ENCODE data around the gene GPR17.

GPR17 gene

DNA sequence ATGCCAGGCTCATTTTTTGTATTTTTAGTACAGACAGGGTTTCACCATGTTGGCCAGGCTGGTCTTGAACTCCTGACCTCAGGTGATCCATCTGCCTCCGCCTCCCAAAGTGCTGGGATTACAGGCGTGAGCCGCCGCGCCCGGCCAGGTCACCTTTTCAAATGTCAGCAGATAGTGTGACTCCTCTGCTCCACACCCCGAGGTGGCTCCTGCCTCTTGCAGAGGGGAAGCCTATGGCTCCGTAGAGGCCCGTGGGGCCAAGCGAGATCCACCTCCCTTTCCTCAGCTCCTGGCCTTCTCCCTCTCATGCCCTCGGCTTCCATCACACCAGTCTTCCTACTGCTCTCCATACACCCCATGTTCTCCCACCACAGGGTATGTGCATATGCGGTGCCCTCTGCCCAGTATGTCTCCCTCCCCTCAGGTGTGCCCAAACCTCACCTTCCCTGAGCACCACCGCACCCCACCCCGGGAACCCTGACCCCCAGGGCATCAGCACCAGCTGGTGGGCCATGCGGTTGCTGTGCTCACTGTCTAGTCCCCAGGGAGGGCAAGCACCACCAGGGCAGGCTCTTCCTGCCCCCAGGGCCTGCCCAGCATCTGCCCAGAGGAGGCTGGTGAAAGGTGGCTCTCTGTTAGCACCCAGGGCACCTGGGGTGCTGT lies 10.7 kb downstream of the GPR17 start:
- no peak for DNase-seq
- H3K9me3 ChIP-seq (ENCODE audit: control insufficient read depth, low read length): no peaks in the 10 kb centered on the region
- H3K27ac ChIP-seq (ENCODE audit: insufficient read depth, low read length, poor library complexity, severe bottlenecking): no peak overlapping the region
- H3K4me3 ChIP-seq (ENCODE audit: insufficient read depth, low read depth, low read length, poor library complexity, severe bottlenecking): no peak overlapping the region
- H3K4me1 ChIP-seq (ENCODE audit: control insufficient read depth, insufficient read depth, low read length, poor library complexity, severe bottlenecking): no peaks in the 10 kb centered on the region
- no peaks in the 10 kb centered on the region for H3K27me3 ChIP-seq (replicated peaks; ENCODE audit: control insufficient read depth, insufficient read depth, low read length, poor library complexity, severe bottlenecking)
- no peaks in the 10 kb centered on the region for H3K36me3 ChIP-seq (ENCODE audit: control insufficient read depth, insufficient read depth, low read length)

DNA sequence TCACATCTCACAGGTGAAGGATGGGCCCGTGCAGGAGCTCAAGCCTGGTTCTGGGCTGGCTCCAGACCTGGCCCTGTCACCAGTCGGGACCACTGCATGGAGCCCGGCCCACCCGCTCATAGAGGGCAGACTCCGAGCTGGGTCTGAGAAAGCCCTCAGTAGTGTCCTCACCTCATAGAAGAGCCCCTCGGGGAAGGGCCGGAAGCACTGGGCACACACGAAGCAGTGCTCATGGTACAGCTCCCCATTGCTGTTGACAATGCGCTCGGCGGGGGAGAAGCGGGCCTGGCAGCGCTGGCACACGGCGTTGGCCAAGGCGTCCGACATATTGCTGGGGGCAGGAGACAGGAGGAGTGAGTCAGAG lies 11.3 kb downstream of the GPR17 start:
- Histone ChIP-seq H3K4me3 (ENCODE audit: insufficient read depth, low read depth, low read length, poor library complexity, severe bottlenecking) (no peak overlapping the region), H3K9me3 (ENCODE audit: control insufficient read depth, low read length) (no peaks in the 10 kb centered on the region), H3K4me1 (ENCODE audit: control insufficient read depth, insufficient read depth, low read length, poor library complexity, severe bottlenecking) (no peaks in the 10 kb centered on the region), H3K36me3 (ENCODE audit: control insufficient read depth, insufficient read depth, low read length) (no peaks in the 10 kb centered on the region), H3K27me3 (replicated peaks; ENCODE audit: control insufficient read depth, insufficient read depth, low read length, poor library complexity, severe bottlenecking) (no peaks in the 10 kb centered on the region), H3K27ac (ENCODE audit: insufficient read depth, low read length, poor library complexity, severe bottlenecking) (no peak overlapping the region)
- DNase-seq: no peak

DNA sequence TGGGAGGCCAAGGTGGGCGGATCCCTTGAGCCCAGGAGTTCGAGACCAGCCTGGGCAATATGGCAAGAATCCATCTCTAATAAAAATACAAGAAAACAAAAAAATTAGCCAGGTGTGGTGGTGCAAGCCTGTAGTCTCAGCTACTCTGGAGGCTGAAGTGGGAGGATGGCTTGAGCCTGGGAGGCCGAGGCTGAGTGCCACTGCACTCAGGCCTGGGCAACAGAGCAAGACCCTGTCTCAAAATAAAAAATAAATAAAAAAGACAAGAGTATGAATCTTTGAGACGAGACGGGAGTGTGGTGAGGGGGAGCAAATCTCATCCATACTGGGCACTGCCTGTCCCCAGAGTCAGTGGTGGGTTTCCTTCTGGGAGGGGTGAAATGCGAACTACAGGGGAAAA lies 12.2 kb downstream of the GPR17 start:
- DNase-seq: no peak
- Histone ChIP-seq H3K9me3 (ENCODE audit: control insufficient read depth, low read length) (no peaks in the 10 kb centered on the region), H3K4me3 (ENCODE audit: insufficient read depth, low read depth, low read length, poor library complexity, severe bottlenecking) (no peak overlapping the region), H3K27ac (ENCODE audit: insufficient read depth, low read length, poor library complexity, severe bottlenecking) (no peak overlapping the region), H3K4me1 (ENCODE audit: control insufficient read depth, insufficient read depth, low read length, poor library complexity, severe bottlenecking) (no peaks in the 10 kb centered on the region), H3K36me3 (ENCODE audit: control insufficient read depth, insufficient read depth, low read length) (no peaks in the 10 kb centered on the region), H3K27me3 (replicated peaks; ENCODE audit: control insufficient read depth, insufficient read depth, low read length, poor library complexity, severe bottlenecking) (no peaks in the 10 kb centered on the region)

- Histone ChIP-seq H3K27me3 (replicated peaks; ENCODE audit: control insufficient read depth, insufficient read depth, low read length, poor library complexity, severe bottlenecking) (peaks cover 6% of the 10 kb centered on the region), H3K4me1 (ENCODE audit: control insufficient read depth, insufficient read depth, low read length, poor library complexity, severe bottlenecking) (no peaks in the 10 kb centered on the region), H3K4me3 (ENCODE audit: insufficient read depth, low read depth, low read length, poor library complexity, severe bottlenecking) (no peak overlapping the region), H3K9me3 (ENCODE audit: control insufficient read depth, low read length) (no peaks in the 10 kb centered on the region), H3K27ac (ENCODE audit: insufficient read depth, low read length, poor library complexity, severe bottlenecking) (no peak overlapping the region), H3K36me3 (ENCODE audit: control insufficient read depth, insufficient read depth, low read length) (no peaks in the 10 kb centered on the region)
- no peak for DNase-seq
Observed at GRCh38 chr2:127658641-127659407, 12.9 kb downstream of the GPR17 start.

GRCh38 chr2:127659408-127660290 lies 13.7 kb downstream of the GPR17 start:
- Histone ChIP-seq H3K36me3 (ENCODE audit: control insufficient read depth, insufficient read depth, low read length) (no peaks in the 10 kb centered on the region), H3K9me3 (ENCODE audit: control insufficient read depth, low read length) (no peaks in the 10 kb centered on the region), H3K27me3 (replicated peaks; ENCODE audit: control insufficient read depth, insufficient read depth, low read length, poor library complexity, severe bottlenecking) (peaks cover 14% of the 10 kb centered on the region), H3K4me3 (ENCODE audit: insufficient read depth, low read depth, low read length, poor library complexity, severe bottlenecking) (no peak overlapping the region), H3K27ac (ENCODE audit: insufficient read depth, low read length, poor library complexity, severe bottlenecking) (no peak overlapping the region), H3K4me1 (ENCODE audit: control insufficient read depth, insufficient read depth, low read length, poor library complexity, severe bottlenecking) (no peaks in the 10 kb centered on the region)
- DNase-seq: no peak

DNA sequence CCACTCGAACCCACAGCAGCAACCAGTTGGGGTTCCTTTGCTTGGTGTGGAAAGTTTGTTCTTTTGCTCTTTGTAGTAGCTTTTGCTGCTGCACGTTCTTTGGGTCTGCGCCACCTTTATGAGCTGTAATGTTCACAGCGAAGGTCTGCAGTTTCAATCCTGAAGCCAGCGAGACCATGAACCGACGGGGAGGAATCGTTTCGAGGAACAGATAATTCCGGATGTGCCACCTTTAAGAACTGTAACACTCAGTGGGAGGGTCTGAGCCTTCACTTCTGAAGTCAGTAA lies 14.3 kb downstream of the GPR17 start:
- Histone ChIP-seq H3K4me3 (ENCODE audit: insufficient read depth, low read depth, low read length, poor library complexity, severe bottlenecking) (no peak overlapping the region), H3K27ac (ENCODE audit: insufficient read depth, low read length, poor library complexity, severe bottlenecking) (no peak overlapping the region), H3K9me3 (ENCODE audit: control insufficient read depth, low read length) (no peaks in the 10 kb centered on the region), H3K36me3 (ENCODE audit: control insufficient read depth, insufficient read depth, low read length) (no peaks in the 10 kb centered on the region), H3K4me1 (ENCODE audit: control insufficient read depth, insufficient read depth, low read length, poor library complexity, severe bottlenecking) (no peaks in the 10 kb centered on the region), H3K27me3 (replicated peaks; ENCODE audit: control insufficient read depth, insufficient read depth, low read length, poor library complexity, severe bottlenecking) (peaks cover 20% of the 10 kb centered on the region)
- DNase-seq: no peak

GRCh38 chr2:127661072-127661649 lies 15.2 kb downstream of the GPR17 start:
- DNase-seq: no peak
- Histone ChIP-seq H3K4me1 (ENCODE audit: control insufficient read depth, insufficient read depth, low read length, poor library complexity, severe bottlenecking) (no peaks in the 10 kb centered on the region), H3K36me3 (ENCODE audit: control insufficient read depth, insufficient read depth, low read length) (no peaks in the 10 kb centered on the region), H3K27me3 (replicated peaks; ENCODE audit: control insufficient read depth, insufficient read depth, low read length, poor library complexity, severe bottlenecking) (peaks cover 24% of the 10 kb centered on the region), H3K9me3 (ENCODE audit: control insufficient read depth, low read length) (no peaks in the 10 kb centered on the region), H3K27ac (ENCODE audit: insufficient read depth, low read length, poor library complexity, severe bottlenecking) (no peak overlapping the region), H3K4me3 (ENCODE audit: insufficient read depth, low read depth, low read length, poor library complexity, severe bottlenecking) (no peak overlapping the region)

DNA sequence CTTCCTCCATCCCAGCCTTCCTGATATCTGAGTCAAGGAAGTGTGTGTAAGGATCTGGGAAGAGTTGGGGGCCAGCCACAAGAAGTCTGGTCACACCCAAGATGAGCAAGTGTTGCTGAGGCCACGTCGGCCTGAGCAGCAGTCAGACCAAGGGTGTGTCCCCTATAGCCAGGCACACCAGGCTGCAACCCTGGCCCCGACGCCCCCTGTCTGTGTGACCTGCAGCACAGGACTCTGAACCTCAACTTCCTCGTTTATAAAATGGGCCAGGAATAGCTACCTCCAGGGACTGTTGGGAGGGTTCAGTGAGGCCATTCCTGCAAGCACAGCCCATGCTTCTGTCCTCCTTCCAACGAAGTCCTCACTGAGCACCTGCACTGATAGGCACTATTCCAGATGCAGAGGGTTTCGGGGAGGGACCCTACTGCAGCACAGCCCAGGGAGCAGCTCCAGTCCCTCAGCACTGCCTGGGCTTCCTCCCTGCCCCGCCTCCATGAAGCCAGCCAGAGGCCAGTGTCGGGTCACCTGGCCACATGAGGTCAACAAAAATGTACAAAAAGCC lies 16.1 kb downstream of the GPR17 start:
- Histone ChIP-seq H3K27me3 (replicated peaks; ENCODE audit: control insufficient read depth, insufficient read depth, low read length, poor library complexity, severe bottlenecking) (peaks cover 24% of the 10 kb centered on the region), H3K27ac (ENCODE audit: insufficient read depth, low read length, poor library complexity, severe bottlenecking) (no peak overlapping the region), H3K36me3 (ENCODE audit: control insufficient read depth, insufficient read depth, low read length) (no peaks in the 10 kb centered on the region), H3K4me3 (ENCODE audit: insufficient read depth, low read depth, low read length, poor library complexity, severe bottlenecking) (no peak overlapping the region), H3K9me3 (ENCODE audit: control insufficient read depth, low read length) (no peaks in the 10 kb centered on the region), H3K4me1 (ENCODE audit: control insufficient read depth, insufficient read depth, low read length, poor library complexity, severe bottlenecking) (no peaks in the 10 kb centered on the region)
- DNase-seq: no peak

DNA sequence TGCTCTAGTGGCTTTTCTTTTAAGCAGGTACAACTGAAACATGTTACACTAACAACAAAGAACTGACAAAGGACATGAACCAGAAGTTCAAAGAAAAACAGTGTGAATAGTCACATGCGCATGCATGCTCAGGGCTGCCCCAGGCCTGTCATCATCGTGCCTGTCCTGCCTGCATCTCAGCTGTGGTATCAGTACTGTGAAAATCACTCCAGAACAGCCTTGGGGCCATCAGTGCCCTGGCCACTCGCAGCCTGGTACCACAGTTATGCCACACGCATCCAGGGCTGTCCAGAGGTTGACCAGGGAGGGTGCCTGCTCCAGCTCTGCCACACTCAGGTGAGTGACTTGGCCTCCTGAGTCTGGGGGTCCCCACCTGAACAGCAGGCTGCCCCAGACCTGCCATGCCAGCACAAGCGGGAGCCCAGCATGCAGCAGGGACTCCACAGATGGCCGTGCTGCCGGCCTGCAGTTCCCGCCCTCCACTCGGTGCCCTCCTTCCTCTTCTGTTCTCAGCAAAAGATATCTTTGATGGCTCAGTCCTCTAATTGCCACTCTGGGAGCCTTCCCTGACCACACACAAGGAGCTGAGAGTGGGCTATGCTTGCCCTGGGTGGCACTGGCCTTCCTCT lies 17.1 kb downstream of the GPR17 start:
- peaks cover 24% of the 10 kb centered on the region for H3K27me3 ChIP-seq (replicated peaks; ENCODE audit: control insufficient read depth, insufficient read depth, low read length, poor library complexity, severe bottlenecking)
- H3K4me1 ChIP-seq (ENCODE audit: control insufficient read depth, insufficient read depth, low read length, poor library complexity, severe bottlenecking): no peaks in the 10 kb centered on the region
- H3K27ac ChIP-seq (ENCODE audit: insufficient read depth, low read length, poor library complexity, severe bottlenecking): no peak overlapping the region

More for the DNA sequence above, 17.1 kb downstream of the GPR17 start:
- no peak for DNase-seq
- H3K9me3 ChIP-seq (ENCODE audit: control insufficient read depth, low read length): no peaks in the 10 kb centered on the region
- H3K4me3 ChIP-seq (ENCODE audit: insufficient read depth, low read depth, low read length, poor library complexity, severe bottlenecking): no peak overlapping the region
- no peaks in the 10 kb centered on the region for H3K36me3 ChIP-seq (ENCODE audit: control insufficient read depth, insufficient read depth, low read length)
